Liver (tissue), 9 donors: Measurements from ENCODE around the gene ZRSR2. TPM values are rescaled to one million over a fixed set of nuclear protein-coding genes. Genes with fewer than 3 reads are reported as not detected.
"Not testable (repeated sequence)": the region's sequence is repeated elsewhere in the genome, so short reads cannot be mapped to it uniquely, and the experiment has no call there.

Source experiments
- DNase-seq: peaks from one replicate; pipeline ENCODE4 v3.0.0-alpha.2; 2017; ENCODE audit warnings: low spot score
- H3K27ac ChIP-seq, 2 donors: one replicate each; pipeline ENCODE4 v1.7.0; 2013; ENCODE audit warnings: inconsistent platforms in 2 of 2, low read length in 2 of 2, control low read depth in 1 of 2, low read depth in 1 of 2, mild to moderate bottlenecking in 1 of 2
- H3K27me3 ChIP-seq, 4 donors: one replicate each; pipeline versions ENCODE4 v1.6.1 to v1.7.0; 2013; ENCODE audit warnings: low read length in 3 of 4, inconsistent platforms in 1 of 4, mild to moderate bottlenecking in 1 of 4, moderate library complexity in 1 of 4; ENCODE audit not compliant: control insufficient read depth in 4 of 4, insufficient read depth in 4 of 4
- H3K36me3 ChIP-seq, 4 donors: one replicate each; pipeline versions ENCODE4 v1.6.1 to v1.7.0; 2013; ENCODE audit warnings: low read length in 3 of 4, mild to moderate bottlenecking in 3 of 4, low read depth in 1 of 4, moderate library complexity in 1 of 4; ENCODE audit not compliant: control insufficient read depth in 4 of 4, insufficient read depth in 3 of 4
- H3K4me1 ChIP-seq, 4 donors: one replicate each; pipeline versions ENCODE4 v1.6.1 to v1.7.0; 2013; ENCODE audit warnings: low read length in 3 of 4, mild to moderate bottlenecking in 3 of 4, moderate library complexity in 1 of 4; ENCODE audit not compliant: control insufficient read depth in 4 of 4, insufficient read depth in 4 of 4
- H3K4me3 ChIP-seq, 3 donors: one replicate each; pipeline versions ENCODE4 v1.6.1 to v1.7.0; 2013; ENCODE audit warnings: low read length in 3 of 3, control low read depth in 1 of 3, low read depth in 1 of 3, mild to moderate bottlenecking in 1 of 3
- H3K9ac ChIP-seq, 2 donors: one replicate each; pipeline ENCODE4 v1.7.0; 2013; ENCODE audit warnings: low read length in 2 of 2, mild to moderate bottlenecking in 2 of 2, moderate library complexity in 2 of 2, control low read depth in 1 of 2, low read depth in 1 of 2
- H3K9me3 ChIP-seq, 4 donors: one replicate each; pipeline versions ENCODE4 v1.6.1 to v1.7.0; 2013; ENCODE audit warnings: low read length in 3 of 4; ENCODE audit not compliant: control insufficient read depth in 4 of 4
- ATF3 ChIP-seq: IDR thresholded peaks from 2 replicates; pipeline ENCODE4 v1.6.1; 2016; ENCODE audit warnings: antibody characterized with exemption
- EGR1 ChIP-seq, 2 donors: IDR thresholded peaks; 2 replicates each; pipeline ENCODE4 v1.6.1; 2016 to 2018; ENCODE audit warnings: antibody characterized with exemption in 2 of 2, low read depth in 2 of 2
- FOXA1 ChIP-seq: IDR thresholded peaks from 2 replicates; pipeline ENCODE4 v1.6.1; 2016; ENCODE audit warnings: antibody characterized with exemption
- FOXA2 ChIP-seq: IDR thresholded peaks from 2 replicates; pipeline ENCODE4 v1.6.1; 2016; ENCODE audit warnings: antibody characterized with exemption
- GABPA ChIP-seq, 2 donors: IDR thresholded peaks in 1 of 2; conservative IDR thresholded peaks in 1 of 2; 2 replicates each; pipeline ENCODE4 v1.6.1; 2016; ENCODE audit warnings: antibody characterized with exemption in 2 of 2, mild to moderate bottlenecking in 1 of 2, moderate library complexity in 1 of 2
- HNF4A ChIP-seq, 2 donors: conservative IDR thresholded peaks; 2 replicates each; pipeline ENCODE4 v1.6.1; 2016; ENCODE audit warnings: antibody characterized with exemption in 2 of 2, mild to moderate bottlenecking in 2 of 2
- HNF4G ChIP-seq: IDR thresholded peaks from 2 replicates; pipeline ENCODE4 v1.6.1; 2016; ENCODE audit warnings: antibody characterized with exemption
- JUND ChIP-seq, 2 donors: IDR thresholded peaks; 2 replicates each; pipeline ENCODE4 v1.6.1; 2016; ENCODE audit warnings: antibody characterized with exemption in 2 of 2
- MAX ChIP-seq: IDR thresholded peaks from 2 replicates; pipeline ENCODE4 v1.6.1; 2016; ENCODE audit warnings: antibody characterized with exemption
- NR2F2 ChIP-seq: IDR thresholded peaks from 2 replicates; pipeline ENCODE4 v1.6.1; 2016; ENCODE audit warnings: antibody characterized with exemption
- RAD21 ChIP-seq, 2 donors: IDR thresholded peaks; 2 replicates each; pipeline ENCODE4 v1.6.1; 2016; ENCODE audit warnings: antibody characterized with exemption in 2 of 2, mild to moderate bottlenecking in 2 of 2
- RXRA ChIP-seq, 2 donors: IDR thresholded peaks; 2 replicates each; pipeline ENCODE4 v1.6.1; 2017 to 2018; ENCODE audit warnings: antibody characterized with exemption in 2 of 2, mild to moderate bottlenecking in 1 of 2
- SP1 ChIP-seq: IDR thresholded peaks from 2 replicates; pipeline ENCODE4 v1.6.1; 2018; ENCODE audit warnings: antibody characterized with exemption, mild to moderate bottlenecking
- TAF1 ChIP-seq: conservative IDR thresholded peaks from 2 replicates; pipeline ENCODE4 v1.6.1; 2016; ENCODE audit warnings: antibody characterized with exemption, mild to moderate bottlenecking
- ZBTB33 ChIP-seq: IDR thresholded peaks from 2 replicates; pipeline ENCODE4 v1.6.1; 2016; ENCODE audit warnings: antibody characterized with exemption
- WGBS: extraction: QIAGEN DNeasy Blood & Tissue Kit; methylation state at CpG from one replicate; pipeline ENCODE4 v1.1.7; 2013; 5-methylcytosine and 5-hydroxymethylcytosine counted together
- polyA plus RNA-seq, 2 donors: library from polyadenylated mRNA; stranded (reverse) in 1 of 2; unstranded in 1 of 2; fragments of 200-250 nt in 1 of 2; fragments of >200 nt in 1 of 2; fragmentation: Nextera tagmentation in 1 of 2; extraction: Ambion mirVana in 1 of 2; gene quantifications; one replicate each; pipeline versions ENCODE4 v1.2.1 to v1.2.3, GENCODE V29; 2013 to 2015
- total RNA-seq, 2 donors: library from RNA; depleted of rRNA; stranded (reverse); fragments of >200 nt; gene quantifications; one replicate each; pipeline ENCODE4 v1.2.3, GENCODE V29; 2014
- TF ChIP-seq, protein P1 (sequence below): fragments of 150-350 bp; IDR thresholded peaks from 2 replicates; pipeline ENCODE4 v1.5.1; 2017; ENCODE audit warnings: improper control_type of control experiment, low read depth, low read length; ENCODE audit not compliant: missing input control
- TF ChIP-seq, protein P2 (sequence below): IDR thresholded peaks from 2 replicates; pipeline ENCODE4 v1.6.1; 2016; ENCODE audit warnings: antibody characterized with exemption, mild to moderate bottlenecking
- donor health status: healthy.
- donor health status: healthy.
- donor health status: healthy.
- donor health status: healthy.
- donor health status: healthy.

The ZRSR2 gene
- total and polyA plus RNA-seq, 4 donors: 1.4 to 7.0 (median 3.0) TPM

DNA sequence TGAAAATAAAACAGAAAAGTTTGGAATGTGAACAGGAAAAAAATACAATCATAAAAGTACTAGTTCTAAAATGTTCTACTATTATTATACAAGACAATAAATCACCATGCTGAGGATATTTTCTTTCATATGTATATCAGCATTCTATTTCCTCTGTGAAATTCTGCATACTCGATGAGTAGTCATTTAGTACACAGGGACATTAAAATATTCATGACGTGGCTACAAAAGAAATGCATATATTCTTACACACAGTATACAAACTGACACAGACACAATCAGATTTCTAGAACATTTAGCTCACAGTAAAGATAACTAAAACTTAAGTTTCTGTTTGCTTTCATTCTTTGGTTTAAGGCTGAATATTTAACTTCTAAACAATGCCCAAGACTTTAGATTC is 41.1 kb downstream of the ZRSR2 start:
- not testable (repeated sequence) for H3K27me3 ChIP-seq, H3K36me3 ChIP-seq, H3K4me3 ChIP-seq, DNase-seq, H3K9ac ChIP-seq, H3K9me3 ChIP-seq, H3K27ac ChIP-seq, H3K4me1 ChIP-seq
- no CpG with 5 or more reads among the region's 2 CpGs for WGBS

DNA sequence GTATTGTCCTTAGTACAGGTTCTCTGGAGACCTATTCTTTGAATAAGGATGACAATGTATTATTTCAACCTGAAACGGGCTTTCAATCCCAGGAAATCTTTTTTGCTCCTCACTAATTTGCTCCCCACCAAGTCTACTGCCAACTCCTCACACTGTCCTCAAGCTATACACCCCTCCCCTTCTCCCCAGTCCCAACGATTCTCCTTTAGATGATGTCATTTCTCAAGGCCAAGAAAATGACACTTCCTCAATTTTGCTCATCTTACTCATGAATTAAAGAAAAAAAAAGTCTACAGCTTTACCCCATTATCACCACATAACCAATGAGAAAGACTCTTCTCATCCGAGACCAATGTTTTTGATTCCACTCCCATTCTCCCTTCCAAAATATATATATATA is 43.8 kb downstream of the ZRSR2 start:
- Histone ChIP-seq H3K36me3 (no peaks in the 10 kb centered on the region), H3K27me3 (no peaks in the 10 kb centered on the region), H3K4me1 (no peaks in the 10 kb centered on the region), H3K9ac (no peak overlapping the region), H3K4me3 (no peak overlapping the region), H3K9me3 (no peaks in the 10 kb centered on the region), H3K27ac (no peak overlapping the region)
- WGBS: 87% methylated on average over 3 of the region's 3 CpGs
- TF ChIP-seq RXRA (IDR thresholded peaks at IDR 0.05) (no peak), MAX (no peak), TAF1 (no peak), NR2F2 (no peak), FOXA2 (no peak), JUND (IDR thresholded peaks at IDR 0.05) (no peak), GABPA (IDR thresholded peaks at IDR 0.05 in 1 of 2, conservative IDR thresholded peaks at IDR 0.05 in 1 of 2) (no peak), HNF4G (no peak), RAD21 (IDR thresholded peaks at IDR 0.05) (no peak), HNF4A (conservative IDR thresholded peaks at IDR 0.05) (no peak), EGR1 (IDR thresholded peaks at IDR 0.05; ENCODE audit: low read depth in 2 of 2) (no peak), ATF3 (no peak), ZBTB33 (no peak), FOXA1 (no peak), SP1 (no peak)
- TF ChIP-seq, protein P1, sequence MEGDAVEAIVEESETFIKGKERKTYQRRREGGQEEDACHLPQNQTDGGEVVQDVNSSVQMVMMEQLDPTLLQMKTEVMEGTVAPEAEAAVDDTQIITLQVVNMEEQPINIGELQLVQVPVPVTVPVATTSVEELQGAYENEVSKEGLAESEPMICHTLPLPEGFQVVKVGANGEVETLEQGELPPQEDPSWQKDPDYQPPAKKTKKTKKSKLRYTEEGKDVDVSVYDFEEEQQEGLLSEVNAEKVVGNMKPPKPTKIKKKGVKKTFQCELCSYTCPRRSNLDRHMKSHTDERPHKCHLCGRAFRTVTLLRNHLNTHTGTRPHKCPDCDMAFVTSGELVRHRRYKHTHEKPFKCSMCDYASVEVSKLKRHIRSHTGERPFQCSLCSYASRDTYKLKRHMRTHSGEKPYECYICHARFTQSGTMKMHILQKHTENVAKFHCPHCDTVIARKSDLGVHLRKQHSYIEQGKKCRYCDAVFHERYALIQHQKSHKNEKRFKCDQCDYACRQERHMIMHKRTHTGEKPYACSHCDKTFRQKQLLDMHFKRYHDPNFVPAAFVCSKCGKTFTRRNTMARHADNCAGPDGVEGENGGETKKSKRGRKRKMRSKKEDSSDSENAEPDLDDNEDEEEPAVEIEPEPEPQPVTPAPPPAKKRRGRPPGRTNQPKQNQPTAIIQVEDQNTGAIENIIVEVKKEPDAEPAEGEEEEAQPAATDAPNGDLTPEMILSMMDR: no peak
- TF ChIP-seq, protein P2, sequence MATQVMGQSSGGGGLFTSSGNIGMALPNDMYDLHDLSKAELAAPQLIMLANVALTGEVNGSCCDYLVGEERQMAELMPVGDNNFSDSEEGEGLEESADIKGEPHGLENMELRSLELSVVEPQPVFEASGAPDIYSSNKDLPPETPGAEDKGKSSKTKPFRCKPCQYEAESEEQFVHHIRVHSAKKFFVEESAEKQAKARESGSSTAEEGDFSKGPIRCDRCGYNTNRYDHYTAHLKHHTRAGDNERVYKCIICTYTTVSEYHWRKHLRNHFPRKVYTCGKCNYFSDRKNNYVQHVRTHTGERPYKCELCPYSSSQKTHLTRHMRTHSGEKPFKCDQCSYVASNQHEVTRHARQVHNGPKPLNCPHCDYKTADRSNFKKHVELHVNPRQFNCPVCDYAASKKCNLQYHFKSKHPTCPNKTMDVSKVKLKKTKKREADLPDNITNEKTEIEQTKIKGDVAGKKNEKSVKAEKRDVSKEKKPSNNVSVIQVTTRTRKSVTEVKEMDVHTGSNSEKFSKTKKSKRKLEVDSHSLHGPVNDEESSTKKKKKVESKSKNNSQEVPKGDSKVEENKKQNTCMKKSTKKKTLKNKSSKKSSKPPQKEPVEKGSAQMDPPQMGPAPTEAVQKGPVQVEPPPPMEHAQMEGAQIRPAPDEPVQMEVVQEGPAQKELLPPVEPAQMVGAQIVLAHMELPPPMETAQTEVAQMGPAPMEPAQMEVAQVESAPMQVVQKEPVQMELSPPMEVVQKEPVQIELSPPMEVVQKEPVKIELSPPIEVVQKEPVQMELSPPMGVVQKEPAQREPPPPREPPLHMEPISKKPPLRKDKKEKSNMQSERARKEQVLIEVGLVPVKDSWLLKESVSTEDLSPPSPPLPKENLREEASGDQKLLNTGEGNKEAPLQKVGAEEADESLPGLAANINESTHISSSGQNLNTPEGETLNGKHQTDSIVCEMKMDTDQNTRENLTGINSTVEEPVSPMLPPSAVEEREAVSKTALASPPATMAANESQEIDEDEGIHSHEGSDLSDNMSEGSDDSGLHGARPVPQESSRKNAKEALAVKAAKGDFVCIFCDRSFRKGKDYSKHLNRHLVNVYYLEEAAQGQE: no peak
- DNase-seq: no peak
